ENCODE measurements around the gene GSAP. TPM values are rescaled to one million over a fixed set of nuclear protein-coding genes. Genes with fewer than 3 reads are reported as not detected.

GSAP gene
- polyA plus RNA-seq, 1 experiment, result 3.7 TPM

- POLR2A ChIA-PET, result no interaction called here
- CTCF ChIA-PET, result interaction anchor here (0.7 to 0.8 kb wide), 2 partner anchors 114 to 137 kb away, joined by 3 read pairs; no protein-coding TSS in a partner anchor
- H3K36me3 ChIP-seq (ENCODE audit: control insufficient read depth, insufficient read depth, low read length), result no peaks in the 10 kb centered on the region
- no peak for DNase-seq (ENCODE audit: low read depth)
- TF ChIP-seq, protein P1, sequence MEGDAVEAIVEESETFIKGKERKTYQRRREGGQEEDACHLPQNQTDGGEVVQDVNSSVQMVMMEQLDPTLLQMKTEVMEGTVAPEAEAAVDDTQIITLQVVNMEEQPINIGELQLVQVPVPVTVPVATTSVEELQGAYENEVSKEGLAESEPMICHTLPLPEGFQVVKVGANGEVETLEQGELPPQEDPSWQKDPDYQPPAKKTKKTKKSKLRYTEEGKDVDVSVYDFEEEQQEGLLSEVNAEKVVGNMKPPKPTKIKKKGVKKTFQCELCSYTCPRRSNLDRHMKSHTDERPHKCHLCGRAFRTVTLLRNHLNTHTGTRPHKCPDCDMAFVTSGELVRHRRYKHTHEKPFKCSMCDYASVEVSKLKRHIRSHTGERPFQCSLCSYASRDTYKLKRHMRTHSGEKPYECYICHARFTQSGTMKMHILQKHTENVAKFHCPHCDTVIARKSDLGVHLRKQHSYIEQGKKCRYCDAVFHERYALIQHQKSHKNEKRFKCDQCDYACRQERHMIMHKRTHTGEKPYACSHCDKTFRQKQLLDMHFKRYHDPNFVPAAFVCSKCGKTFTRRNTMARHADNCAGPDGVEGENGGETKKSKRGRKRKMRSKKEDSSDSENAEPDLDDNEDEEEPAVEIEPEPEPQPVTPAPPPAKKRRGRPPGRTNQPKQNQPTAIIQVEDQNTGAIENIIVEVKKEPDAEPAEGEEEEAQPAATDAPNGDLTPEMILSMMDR (IDR thresholded peaks at IDR 0.05; ENCODE audit: insufficient read depth, low read depth, low read length), result no peak
- H3K4me3 ChIP-seq (ENCODE audit: low read depth, low read length), result no peak overlapping the region
- H3K27me3 ChIP-seq (ENCODE audit: control insufficient read depth, insufficient read depth, low read length), result no peaks in the 10 kb centered on the region
These were observed 33.9 kb upstream of the GSAP start for GRCh38 chr7:77450054-77450453.

- no peaks in the 10 kb centered on the region for H3K27me3 ChIP-seq (ENCODE audit: control insufficient read depth, insufficient read depth, low read length)
- POLR2A ChIA-PET, result no interaction called here
- no peak for DNase-seq (ENCODE audit: low read depth)
- H3K36me3 ChIP-seq (ENCODE audit: control insufficient read depth, insufficient read depth, low read length), result no peaks in the 10 kb centered on the region
- TF ChIP-seq, protein P1 (IDR thresholded peaks at IDR 0.05; ENCODE audit: insufficient read depth, low read depth, low read length), result no peak
- no peak overlapping the region for H3K4me3 ChIP-seq (ENCODE audit: low read depth, low read length)
- CTCF ChIA-PET, result no interaction called here
These were observed 31.5 kb upstream of the GSAP start for GRCh38 chr7:77447616-77448015.

DNA sequence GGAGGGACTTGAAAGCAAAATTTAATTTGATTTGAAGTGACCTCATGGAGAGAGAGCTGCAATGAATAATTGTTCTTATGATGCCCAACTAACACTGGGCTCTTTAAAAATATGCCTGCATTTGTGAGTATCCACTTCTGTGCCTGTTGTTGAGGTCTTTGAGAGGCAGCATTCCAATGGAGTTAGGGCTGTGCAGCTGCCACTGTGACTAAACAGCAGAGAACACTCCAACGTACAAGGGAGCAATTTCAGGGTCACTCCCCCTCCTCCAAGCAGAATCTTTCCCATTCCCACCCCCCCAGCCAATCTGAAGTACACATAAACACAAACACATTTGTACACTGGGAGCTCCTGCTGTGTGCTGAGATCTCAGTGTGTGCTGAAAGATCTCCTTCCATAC lies 28.0 kb upstream of the GSAP start:
- H3K36me3 ChIP-seq (ENCODE audit: control insufficient read depth, insufficient read depth, low read length), result no peaks in the 10 kb centered on the region
- H3K27me3 ChIP-seq (ENCODE audit: control insufficient read depth, insufficient read depth, low read length), result no peaks in the 10 kb centered on the region
- CTCF ChIA-PET, result no interaction called here
- DNase-seq (ENCODE audit: low read depth), result no peak
- POLR2A ChIA-PET, result no interaction called here
- TF ChIP-seq, protein P1 (IDR thresholded peaks at IDR 0.05; ENCODE audit: insufficient read depth, low read depth, low read length), result no peak
- H3K4me3 ChIP-seq (ENCODE audit: low read depth, low read length), result no peak overlapping the region

- H3K36me3 ChIP-seq (ENCODE audit: control insufficient read depth, insufficient read depth, low read length), result no peaks in the 10 kb centered on the region
- no peak for DNase-seq (ENCODE audit: low read depth)
- H3K4me3 ChIP-seq (ENCODE audit: low read depth, low read length), result no peak overlapping the region
- POLR2A ChIA-PET, result interaction anchor here (0.6 kb wide), 1 partner anchor 17 kb away, joined by 6 read pairs; no protein-coding TSS in a partner anchor
- H3K27me3 ChIP-seq (ENCODE audit: control insufficient read depth, insufficient read depth, low read length), result no peaks in the 10 kb centered on the region
- CTCF ChIA-PET, result interaction anchor here (0.8 to 1.5 kb wide), 2 partner anchors 12 to 75 kb away, joined by 3 read pairs; no protein-coding TSS in a partner anchor
- TF ChIP-seq, protein P1 (IDR thresholded peaks at IDR 0.05; ENCODE audit: insufficient read depth, low read depth, low read length), result no peak
These were observed 26.9 kb upstream of the GSAP start for GRCh38 chr7:77443042-77443441.

DNA sequence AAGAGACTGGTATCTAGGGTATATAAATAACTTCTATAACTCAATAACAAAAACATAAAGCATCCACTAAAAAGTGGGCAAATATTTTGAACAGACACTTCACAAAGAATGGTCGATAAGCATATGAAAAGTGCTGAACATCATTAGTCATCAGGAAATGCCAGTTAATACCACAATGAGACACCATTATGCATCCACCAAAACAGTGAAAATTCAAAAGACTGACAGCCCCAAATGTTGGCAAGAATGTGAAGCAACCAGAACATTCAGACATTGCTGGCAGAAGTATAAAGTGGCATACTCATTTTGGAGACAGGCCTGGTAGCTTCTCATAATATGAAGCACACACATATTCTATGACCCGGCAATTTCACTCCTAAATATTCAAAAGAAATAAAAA lies 26.5 kb upstream of the GSAP start:
- no peaks in the 10 kb centered on the region for H3K27me3 ChIP-seq (ENCODE audit: control insufficient read depth, insufficient read depth, low read length)
- ChIA-PET POLR2A (no interaction called here), CTCF (interaction anchor here (0.8 to 1.5 kb wide), 2 partner anchors 12 to 74 kb away, joined by 3 read pairs; no protein-coding TSS in a partner anchor)
- H3K36me3 ChIP-seq (ENCODE audit: control insufficient read depth, insufficient read depth, low read length), result no peaks in the 10 kb centered on the region
- TF ChIP-seq, protein P1 (IDR thresholded peaks at IDR 0.05; ENCODE audit: insufficient read depth, low read depth, low read length), result no peak
- DNase-seq (ENCODE audit: low read depth), result no peak
- no peak overlapping the region for H3K4me3 ChIP-seq (ENCODE audit: low read depth, low read length)

Data from BJ (cell line).